BLaER1 (cell line): Measurements from ENCODE around the gene HYAL4.
"Not testable (repeated sequence)": the region's sequence is repeated elsewhere in the genome, so short reads cannot be mapped to it uniquely, and the experiment has no call there.

ENCODE experiments used
- H3K27ac ChIP-seq: shearing (Covaris generic); formaldehyde crosslinking; 2 replicates; pipeline ENCODE4 v1.8.1; 2022
- H3K27me3 ChIP-seq: shearing (Covaris generic); formaldehyde crosslinking; 2 replicates; pipeline ENCODE4 v1.8.1; 2022
- H3K36me3 ChIP-seq: shearing (Covaris generic); formaldehyde crosslinking; 2 replicates; pipeline ENCODE4 v1.8.1; 2022
- H3K4me1 ChIP-seq: shearing (Covaris generic); formaldehyde crosslinking; 2 replicates; pipeline ENCODE4 v1.8.1; 2022
- H3K4me2 ChIP-seq: shearing (Covaris generic); formaldehyde crosslinking; 2 replicates; pipeline ENCODE4 v1.8.1; 2022
- H3K4me3 ChIP-seq: shearing (Covaris generic); formaldehyde crosslinking; 2 replicates; pipeline ENCODE4 v1.8.1; 2022
- H3K9ac ChIP-seq: shearing (Covaris generic); formaldehyde crosslinking; 2 replicates; pipeline ENCODE4 v1.8.1; 2022
- H3K9me3 ChIP-seq: shearing (Covaris generic); formaldehyde crosslinking; 2 replicates; pipeline ENCODE4 v1.8.1; 2022
- H4K20me1 ChIP-seq: shearing (Covaris generic); formaldehyde crosslinking; 2 replicates; pipeline ENCODE4 v1.8.1; 2022
- Cebpa-rat ChIP-seq: shearing (Covaris generic); IDR thresholded peaks from 2 replicates; pipeline ENCODE4 v1.8.1; 2022

HYAL4 gene

DNA sequence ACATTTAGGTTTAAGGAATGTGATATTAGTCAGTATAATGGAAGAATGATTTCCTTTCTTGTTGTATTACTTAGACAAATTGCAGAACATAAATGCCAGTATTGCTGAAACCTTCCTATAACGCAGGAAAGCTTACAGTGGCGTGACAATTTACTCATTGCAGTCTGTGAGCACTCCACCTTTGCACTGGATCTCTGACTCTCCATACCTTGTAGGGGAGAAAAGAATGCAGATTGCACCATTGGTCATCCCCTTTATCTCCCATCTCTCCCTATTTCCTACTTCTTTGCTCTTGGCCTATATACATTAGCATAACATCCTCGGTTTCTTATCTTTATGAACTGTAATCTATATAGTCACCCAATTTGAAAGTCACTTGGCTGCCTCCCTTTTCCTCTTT, 28.1 kb upstream of the HYAL4 start:
- no peaks in the 10 kb centered on the region for H3K36me3 ChIP-seq
- no peak overlapping the region for H3K4me2 ChIP-seq
- H3K27ac ChIP-seq = no peak overlapping the region
- H4K20me1 ChIP-seq = no peaks in the 10 kb centered on the region
- H3K27me3 ChIP-seq = no peaks in the 10 kb centered on the region
- H3K9me3 ChIP-seq = no peaks in the 10 kb centered on the region
- no peaks in the 10 kb centered on the region for H3K4me1 ChIP-seq
- H3K4me3 ChIP-seq = no peak overlapping the region
- TF ChIP-seq Cebpa-rat = no peak
- H3K9ac ChIP-seq = no peak overlapping the region

DNA sequence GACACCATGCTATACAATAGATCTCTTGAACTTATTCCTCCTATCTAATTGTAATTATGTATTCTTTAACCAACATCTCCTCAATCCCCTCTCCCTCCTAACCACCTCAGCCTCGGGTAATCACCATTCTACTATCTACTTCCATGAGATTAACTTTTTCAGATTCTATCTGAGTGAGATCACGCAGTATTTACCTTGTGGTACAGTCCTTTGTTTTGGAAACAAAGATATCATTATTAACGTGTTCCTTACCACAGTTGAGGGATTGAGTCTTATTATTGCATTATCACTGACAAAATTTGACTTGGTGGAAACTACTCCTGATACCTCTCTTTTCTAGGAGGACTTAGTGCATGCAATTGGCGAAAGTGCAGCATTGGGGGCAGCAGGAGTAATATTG, 26.0 kb upstream of the HYAL4 start:
- H3K4me1 ChIP-seq = no peaks in the 10 kb centered on the region
- H3K27me3 ChIP-seq = no peaks in the 10 kb centered on the region
- H3K4me2 ChIP-seq = no peak overlapping the region
- H3K9me3 ChIP-seq = no peaks in the 10 kb centered on the region
- H3K36me3 ChIP-seq = no peaks in the 10 kb centered on the region
- H3K27ac ChIP-seq = no peak overlapping the region
- no peak for TF ChIP-seq Cebpa-rat
- H3K4me3 ChIP-seq = no peak overlapping the region
- no peak overlapping the region for H3K9ac ChIP-seq
- no peaks in the 10 kb centered on the region for H4K20me1 ChIP-seq

GRCh38 chr7:123819795-123820194, 25.2 kb upstream of the HYAL4 start:
- H3K9me3 ChIP-seq, H3K4me3 ChIP-seq, H3K4me1 ChIP-seq, H3K36me3 ChIP-seq, H3K27ac ChIP-seq, H3K27me3 ChIP-seq, H3K4me2 ChIP-seq, H3K9ac ChIP-seq, H4K20me1 ChIP-seq: not testable (repeated sequence)

- no peaks in the 10 kb centered on the region for H3K4me1 ChIP-seq
- H4K20me1 ChIP-seq = no peaks in the 10 kb centered on the region
- no peak overlapping the region for H3K27ac ChIP-seq
- no peak overlapping the region for H3K9ac ChIP-seq
- H3K4me3 ChIP-seq = no peak overlapping the region
- no peaks in the 10 kb centered on the region for H3K36me3 ChIP-seq
- H3K27me3 ChIP-seq = no peaks in the 10 kb centered on the region
- no peaks in the 10 kb centered on the region for H3K9me3 ChIP-seq
- TF ChIP-seq Cebpa-rat = no peak
- no peak overlapping the region for H3K4me2 ChIP-seq
These were observed 24.1 kb upstream of the HYAL4 start for GRCh38 chr7:123820864-123821263.

DNA sequence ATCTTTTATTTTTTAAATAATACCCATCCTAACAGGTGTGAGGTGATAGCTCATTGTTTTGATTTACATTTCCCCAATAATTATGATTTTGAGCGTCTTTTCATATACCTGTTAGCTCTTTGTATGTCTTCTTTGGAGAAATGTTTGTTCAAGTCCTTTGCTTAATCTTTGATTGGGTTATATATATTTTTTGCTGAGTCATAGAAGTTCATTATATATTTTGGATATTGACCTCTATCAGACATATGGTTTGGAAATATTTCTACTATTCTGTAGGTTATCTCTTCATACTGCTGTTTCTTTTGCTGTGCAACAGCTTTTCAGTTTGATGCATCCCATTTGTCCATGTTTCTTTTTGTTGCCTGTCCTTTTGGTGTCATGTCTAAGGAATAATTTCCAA, 23.6 kb upstream of the HYAL4 start:
- Histone ChIP-seq H3K9ac (no peak overlapping the region), H3K27me3 (no peaks in the 10 kb centered on the region), H4K20me1 (no peaks in the 10 kb centered on the region), H3K4me2 (no peak overlapping the region), H3K9me3 (no peaks in the 10 kb centered on the region), H3K4me3 (no peak overlapping the region), H3K36me3 (no peaks in the 10 kb centered on the region), H3K27ac (no peak overlapping the region), H3K4me1 (no peaks in the 10 kb centered on the region)
- TF ChIP-seq Cebpa-rat = no peak

DNA sequence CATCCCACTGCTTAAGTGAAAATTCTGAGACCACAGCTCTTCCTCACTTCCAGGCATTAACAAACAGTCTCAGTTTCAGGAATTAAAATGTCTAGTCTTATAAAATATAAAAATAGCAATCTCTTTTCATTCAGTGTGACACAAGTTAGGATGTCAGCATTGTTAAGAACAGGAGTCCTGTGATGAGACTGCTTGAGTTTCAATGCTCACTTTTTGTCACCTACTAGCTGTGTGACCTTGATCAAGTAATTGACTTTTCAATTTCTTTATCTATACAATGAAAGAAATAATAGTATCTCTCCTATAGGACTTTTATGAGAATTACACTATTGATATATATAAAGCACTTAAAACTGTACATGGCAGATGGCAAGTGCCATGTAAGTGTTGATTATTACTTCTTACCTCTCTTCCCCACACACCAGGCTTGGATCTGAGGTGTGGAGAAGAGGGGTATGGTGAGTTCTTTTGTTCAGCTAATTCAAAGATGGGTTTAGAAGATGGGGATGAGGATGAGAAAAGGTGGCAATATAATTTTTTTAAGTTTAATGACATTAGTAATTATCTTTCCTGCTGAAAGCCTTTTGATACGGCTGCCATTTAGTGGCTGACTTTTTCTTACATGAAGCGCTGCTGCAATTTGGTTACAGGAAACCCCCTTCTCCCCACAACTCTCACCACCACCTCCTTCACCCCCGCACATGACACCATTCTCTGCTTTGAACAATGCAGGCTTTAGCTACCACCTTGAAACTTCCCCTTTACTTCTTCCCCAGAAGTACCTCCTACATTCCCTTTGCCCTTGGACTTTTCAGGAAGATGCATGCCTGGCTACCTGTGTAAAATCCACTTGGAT, 20.8 kb upstream of the HYAL4 start:
- Histone ChIP-seq H3K27ac (no peak overlapping the region), H3K4me1 (no peaks in the 10 kb centered on the region), H3K4me2 (no peak overlapping the region), H3K36me3 (no peaks in the 10 kb centered on the region), H3K9ac (no peak overlapping the region), H3K27me3 (no peaks in the 10 kb centered on the region), H3K9me3 (no peaks in the 10 kb centered on the region), H3K4me3 (no peak overlapping the region), H4K20me1 (no peaks in the 10 kb centered on the region)
- no peak for TF ChIP-seq Cebpa-rat

DNA sequence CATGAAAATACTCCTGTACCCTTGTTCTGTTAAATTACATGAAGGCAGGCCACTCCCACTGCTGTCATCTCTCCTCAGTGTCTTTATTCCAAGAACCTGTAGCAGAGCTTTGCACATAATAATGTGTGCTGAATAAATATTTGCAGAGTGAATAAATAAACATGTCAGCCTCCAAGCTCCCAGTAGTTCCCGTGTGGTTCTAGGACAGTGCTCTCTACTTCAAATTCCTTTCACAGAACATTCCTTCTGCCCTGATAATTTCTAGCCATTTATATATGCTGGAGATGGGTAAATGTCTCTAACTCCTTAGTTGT, 20.3 kb upstream of the HYAL4 start:
- H3K4me2 ChIP-seq = no peak overlapping the region
- H3K36me3 ChIP-seq = no peaks in the 10 kb centered on the region
- no peak for TF ChIP-seq Cebpa-rat
- no peak overlapping the region for H3K27ac ChIP-seq
- H3K27me3 ChIP-seq = no peaks in the 10 kb centered on the region
- H3K4me3 ChIP-seq = no peak overlapping the region
- H3K4me1 ChIP-seq = no peaks in the 10 kb centered on the region
- no peaks in the 10 kb centered on the region for H3K9me3 ChIP-seq
- H3K9ac ChIP-seq = no peak overlapping the region
- H4K20me1 ChIP-seq = no peaks in the 10 kb centered on the region

DNA sequence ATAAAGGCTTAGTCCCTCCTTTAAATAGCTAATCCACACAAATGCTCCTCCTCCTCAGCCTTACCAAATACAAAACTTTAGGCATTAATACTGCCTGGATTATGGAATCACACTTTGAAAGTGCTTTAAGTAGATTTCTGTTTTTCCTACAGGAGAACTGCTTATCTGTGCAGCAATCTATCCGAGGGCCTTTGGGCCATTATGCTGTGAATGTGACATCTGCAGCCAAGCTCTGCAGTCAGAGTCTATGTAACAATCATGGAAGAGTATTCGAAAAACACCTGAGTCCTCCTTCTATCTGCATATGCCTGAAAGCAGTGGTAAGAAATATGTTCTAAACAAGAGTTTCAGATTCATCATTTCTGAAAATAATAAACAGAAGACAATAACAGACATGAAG, 16.2 kb upstream of the HYAL4 start:
- Histone ChIP-seq H3K4me3 (no peak overlapping the region), H4K20me1 (no peaks in the 10 kb centered on the region), H3K4me1 (no peaks in the 10 kb centered on the region), H3K27me3 (no peaks in the 10 kb centered on the region), H3K9me3 (no peaks in the 10 kb centered on the region), H3K4me2 (no peak overlapping the region), H3K36me3 (no peaks in the 10 kb centered on the region), H3K9ac (no peak overlapping the region), H3K27ac (no peak overlapping the region)
- no peak for TF ChIP-seq Cebpa-rat

DNA sequence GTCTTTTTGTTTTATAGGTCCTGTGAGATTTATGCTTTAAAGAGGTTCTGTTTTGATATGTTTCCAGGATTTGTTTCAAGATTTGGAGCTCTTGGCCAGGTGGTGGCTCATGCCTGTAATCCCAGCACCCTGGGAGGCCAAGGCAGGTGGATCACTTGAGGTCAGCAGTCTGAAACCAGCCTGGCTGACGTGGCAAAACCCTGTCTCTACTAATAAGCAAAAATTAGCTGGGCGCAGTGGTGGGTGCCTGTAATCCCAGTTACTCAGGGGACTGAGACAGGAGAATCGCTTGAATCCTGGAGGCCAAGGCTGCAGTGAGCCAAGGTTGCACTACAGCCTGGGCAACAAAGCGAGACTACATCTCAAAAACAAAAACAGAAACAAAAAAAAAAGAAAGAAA, 8.3 kb upstream of the HYAL4 start:
- no peak overlapping the region for H3K4me2 ChIP-seq
- no peaks in the 10 kb centered on the region for H3K36me3 ChIP-seq
- no peaks in the 10 kb centered on the region for H3K9me3 ChIP-seq
- H3K27ac ChIP-seq = no peak overlapping the region
- H3K4me3 ChIP-seq = no peak overlapping the region
- TF ChIP-seq Cebpa-rat = no peak
- H3K9ac ChIP-seq = no peak overlapping the region
- no peaks in the 10 kb centered on the region for H4K20me1 ChIP-seq
- H3K4me1 ChIP-seq = no peaks in the 10 kb centered on the region
- H3K27me3 ChIP-seq = no peaks in the 10 kb centered on the region

GRCh38 chr7:123839106-123839505, 5.9 kb upstream of the HYAL4 start:
- not testable (repeated sequence) for H3K9ac ChIP-seq, H3K27me3 ChIP-seq, H3K4me1 ChIP-seq, H3K36me3 ChIP-seq, H3K27ac ChIP-seq, H3K9me3 ChIP-seq, H4K20me1 ChIP-seq, H3K4me2 ChIP-seq, H3K4me3 ChIP-seq

DNA sequence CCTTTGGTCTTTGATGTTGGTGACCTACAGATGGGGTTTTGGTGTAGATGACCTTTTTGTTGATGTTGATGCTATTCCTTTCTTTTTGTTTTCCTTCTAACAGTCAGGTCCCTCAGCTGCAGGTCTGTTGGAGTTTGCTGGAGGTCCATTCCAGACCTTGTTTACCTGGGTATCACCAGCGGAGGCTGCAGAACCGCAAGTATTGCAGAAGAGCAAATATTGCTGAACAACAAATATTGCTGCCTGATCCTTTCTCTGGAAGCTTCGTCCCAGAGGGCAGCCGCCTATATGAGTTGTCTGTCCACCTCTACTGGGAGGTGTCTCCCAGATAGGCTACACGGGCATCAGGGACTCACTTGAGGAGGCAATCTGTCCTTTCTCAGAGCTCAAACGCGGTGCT, 827 bp upstream of the HYAL4 start:
- H3K4me1 ChIP-seq = peaks cover 14% of the 10 kb centered on the region
- not testable (repeated sequence) for H3K4me3 ChIP-seq, H3K4me2 ChIP-seq, H3K9me3 ChIP-seq, H3K36me3 ChIP-seq, H3K9ac ChIP-seq, H4K20me1 ChIP-seq, H3K27ac ChIP-seq, H3K27me3 ChIP-seq
